ENCODE measurements around the gene SYT5. TPM values are rescaled to one million over a fixed set of nuclear protein-coding genes. Genes with fewer than 3 reads are reported as not detected.

The SYT5 gene
- total RNA-seq: not detected

DNA sequence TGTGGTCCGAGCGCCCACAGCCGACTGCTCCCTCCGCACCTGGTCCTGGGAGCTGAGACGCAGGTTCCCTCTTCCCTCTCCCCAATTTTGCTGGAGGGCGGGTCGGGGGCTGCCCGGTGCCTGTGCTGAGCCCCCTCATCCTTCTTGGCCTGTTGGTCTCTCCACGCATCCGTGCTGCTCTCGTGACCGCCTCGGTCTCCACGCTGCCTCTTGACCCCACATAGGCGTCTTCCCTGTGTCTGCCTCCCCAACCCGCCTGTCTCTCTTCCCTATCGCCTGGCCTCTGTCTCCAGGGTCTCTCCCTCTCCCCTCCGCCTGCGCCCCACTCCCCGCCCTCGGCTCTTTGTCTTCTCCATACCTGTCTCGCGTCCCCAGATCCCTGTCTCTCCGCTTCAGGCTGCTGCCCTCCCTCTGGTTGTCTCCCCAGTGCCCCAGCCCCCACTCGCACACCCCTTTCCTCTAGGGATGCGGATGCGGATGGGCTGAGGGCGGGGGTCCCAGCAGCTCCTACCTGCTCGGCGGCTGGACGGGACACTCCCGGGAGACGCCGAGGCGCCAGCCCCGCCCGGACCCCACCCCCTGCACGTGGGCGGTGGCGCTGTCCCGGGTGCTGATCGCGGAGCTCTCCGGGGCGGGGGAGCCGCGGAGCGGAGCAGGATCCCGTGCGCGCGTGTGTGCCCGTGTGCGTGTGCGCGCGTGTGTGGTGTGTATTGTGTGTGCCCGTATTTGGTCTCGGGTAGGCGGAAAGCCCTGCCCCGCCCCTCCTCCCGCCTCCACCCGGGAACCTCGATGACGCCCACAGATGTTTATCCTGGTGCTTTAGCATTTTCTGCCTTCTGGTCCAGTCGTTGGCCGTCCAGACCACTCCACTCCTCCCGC lies at the start of gene SYT5:
Gene SYT5, minus strand, starts transcription at position 684 of the 879 bp plus-strand sequence. CDS start 1,248 bp downstream, outside the sequence.
- intact Hi-C loops (cut with DNase I): no loop called here
- no peak for TF ChIP-seq CTCF (IDR thresholded peaks at IDR 0.05)
- H3K4me3 ChIP-seq: peak within 1 kb of the TSS; percentile 7 to 45
- no peaks in the 10 kb centered on the region for H3K9me3 ChIP-seq
- peaks cover 0 to 3% of the 10 kb centered on the region in 2 donors for H3K4me1 ChIP-seq
- no peak within 1 kb of the TSS for H3K27ac ChIP-seq
- no peak for DNase-seq (ENCODE audit: low spot score in 2 of 2)
- H3K36me3 ChIP-seq: no peaks in the 10 kb centered on the region
- peaks cover 31% of the 10 kb centered on the region for H3K27me3 ChIP-seq

DNA sequence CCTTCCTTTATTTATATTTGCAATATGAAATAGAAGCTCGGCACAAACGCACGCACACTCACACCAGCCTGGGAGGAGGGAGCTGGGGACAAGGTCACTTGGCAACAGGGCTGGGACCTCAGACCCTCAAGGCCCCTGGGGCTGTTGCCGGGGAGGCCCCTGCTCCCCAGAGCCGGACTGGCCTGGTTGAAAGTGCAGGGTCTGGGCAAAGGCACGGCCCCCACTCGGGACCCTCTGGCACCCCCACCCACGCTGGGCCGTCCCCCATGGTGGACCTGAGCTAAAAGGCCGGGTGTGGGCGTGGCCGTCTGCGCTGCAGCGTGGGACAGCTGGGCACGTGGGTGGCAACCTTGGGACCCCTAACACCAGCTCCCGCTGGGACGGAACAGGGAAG lies 49.7 kb upstream of the SYT5 start:
- H3K4me1 ChIP-seq: no peaks in the 10 kb centered on the region
- intact Hi-C loops (cut with DNase I): no loop called here
- no peak overlapping the region for H3K4me3 ChIP-seq
- DNase-seq (ENCODE audit: low spot score in 2 of 2): no peak
- no peak overlapping the region for H3K27ac ChIP-seq
- no peaks in the 10 kb centered on the region for H3K9me3 ChIP-seq
- peaks cover 68 to 72% of the 10 kb centered on the region in 2 donors for H3K36me3 ChIP-seq
- no peaks in the 10 kb centered on the region for H3K27me3 ChIP-seq
- no peak for TF ChIP-seq CTCF (IDR thresholded peaks at IDR 0.05)

DNA sequence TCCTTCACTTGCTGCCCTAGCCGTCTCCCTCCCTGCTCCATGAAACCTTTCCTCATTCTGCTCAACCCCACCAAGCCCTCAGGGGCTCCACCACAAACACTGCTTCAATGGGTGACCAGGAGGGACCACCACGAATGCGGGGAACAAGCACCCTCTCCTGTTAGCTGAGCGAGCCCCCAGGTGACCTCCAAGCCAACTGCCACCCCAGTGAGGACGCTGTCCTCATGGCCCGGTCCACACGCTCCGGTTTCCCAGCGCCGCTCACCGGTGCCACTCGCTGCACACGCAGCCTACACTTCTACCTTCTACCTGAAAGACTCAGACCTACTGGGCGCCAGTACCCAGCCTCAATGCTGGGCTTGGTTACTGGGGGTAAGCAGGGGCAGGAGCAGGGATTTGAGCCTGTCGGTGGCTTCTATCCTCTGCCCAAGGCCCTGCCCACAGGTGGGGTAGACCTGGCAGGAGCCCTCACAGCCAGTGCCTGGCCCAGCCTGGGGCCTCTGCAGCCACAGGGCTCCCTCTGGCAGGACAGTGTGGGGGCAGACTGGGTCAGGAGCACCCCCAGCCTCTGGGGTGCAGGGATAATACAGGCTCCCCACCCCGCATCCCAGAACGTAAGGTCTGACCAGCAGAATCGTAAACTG lies 49.2 kb upstream of the SYT5 start:
- peaks cover 66 to 68% of the 10 kb centered on the region in 2 donors for H3K36me3 ChIP-seq
- H3K27ac ChIP-seq: no peak overlapping the region
- intact Hi-C loops (cut with DNase I): no loop called here
- no peaks in the 10 kb centered on the region for H3K27me3 ChIP-seq
- no peak overlapping the region for H3K4me3 ChIP-seq
- no peak for TF ChIP-seq CTCF (IDR thresholded peaks at IDR 0.05)
- DNase-seq (ENCODE audit: low spot score in 2 of 2): no peak
- H3K9me3 ChIP-seq: no peaks in the 10 kb centered on the region
- H3K4me1 ChIP-seq: no peaks in the 10 kb centered on the region

GRCh38 chr19:55228403-55229031 lies 48.4 kb upstream of the SYT5 start, which contains the start of gene TMEM86B:
TMEM86B (minus strand) TSS chr19:55228763; CDS start chr19:55228741, 22 bp downstream.
- Histone ChIP-seq H3K4me3 (no peak within 1 kb of the TSS), H3K27me3 (no peaks in the 10 kb centered on the region), H3K36me3 (peaks cover 62 to 63% of the 10 kb centered on the region in 2 donors), H3K27ac (no peak within 1 kb of the TSS), H3K4me1 (no peaks in the 10 kb centered on the region), H3K9me3 (no peaks in the 10 kb centered on the region)
- TF ChIP-seq CTCF (IDR thresholded peaks at IDR 0.05): no peak
- intact Hi-C loops (cut with DNase I): no loop called here
- no peak for DNase-seq (ENCODE audit: low spot score in 2 of 2)

DNA sequence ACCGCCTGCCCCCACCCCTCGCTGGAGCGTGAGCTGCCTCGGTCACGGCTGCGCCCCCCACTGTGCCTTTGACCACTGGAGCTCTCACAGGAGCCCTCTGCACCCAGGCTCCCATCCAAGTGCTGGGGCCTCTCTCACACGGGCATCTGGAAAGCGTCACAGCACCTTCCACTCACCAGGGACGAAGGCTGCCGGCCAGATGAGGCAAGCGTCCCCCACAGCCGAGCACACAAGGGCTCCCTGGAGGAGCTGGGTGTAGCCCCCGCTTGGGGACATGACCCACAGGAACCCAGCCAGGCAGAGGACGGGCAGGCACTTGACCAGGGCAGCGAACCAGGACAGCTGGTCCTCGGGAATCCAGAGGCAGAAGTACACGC lies 47.9 kb upstream of the SYT5 start:
- Histone ChIP-seq H3K4me3 (no peak overlapping the region), H3K36me3 (peaks cover 58 to 63% of the 10 kb centered on the region in 2 donors), H3K27ac (no peak overlapping the region), H3K9me3 (no peaks in the 10 kb centered on the region), H3K4me1 (no peaks in the 10 kb centered on the region), H3K27me3 (no peaks in the 10 kb centered on the region)
- intact Hi-C loops (cut with DNase I): no loop called here
- no peak for TF ChIP-seq CTCF (IDR thresholded peaks at IDR 0.05)
- no peak for DNase-seq (ENCODE audit: low spot score in 2 of 2)
